Measurements from ENCODE around the gene FBLN2. TPM values are rescaled to one million over a fixed set of nuclear protein-coding genes. Genes with fewer than 3 reads are reported as not detected.
A peak's percentile ranks its signal among the peaks of the same experiment; 100 is the strongest.

FBLN2 gene
- total and polyA plus RNA-seq, 2 of the 13 experiments (the other 11 are each of a cell fraction or from before 2014, with no cell fraction given), result not detected

GRCh38 chr3:13614607-13615006, 65.7 kb downstream of the FBLN2 start:
- no peak for ATAC-seq
- Histone ChIP-seq H3K36me3 (replicated peaks in 1 of 2; ENCODE audit: control insufficient read depth in 1 of 2, insufficient read depth in 2 of 2, low read length in 2 of 2) (no peaks in the 10 kb centered on the region), H3K9me3 (ENCODE audit: low read length) (no peaks in the 10 kb centered on the region), H3K4me2 (ENCODE audit: low read depth, low read length) (no peak overlapping the region), H3K27me3 (ENCODE audit: control insufficient read depth in 1 of 2, insufficient read depth in 2 of 2, low read length in 2 of 2) (peaks cover 6 to 22% of the 10 kb centered on the region in 2 experiments; a peak in 3 of 5 replicates), H3K79me2 (ENCODE audit: insufficient read depth, low read length) (no peaks in the 10 kb centered on the region), H3K9ac (ENCODE audit: insufficient read depth, low read depth, low read length) (no peak overlapping the region), H4K20me1 (ENCODE audit: insufficient read depth, low read length) (no peaks in the 10 kb centered on the region), H3K27ac (ENCODE audit: extremely low read length, insufficient read depth, low read length) (no peak overlapping the region), H2AFZ (ENCODE audit: low read length) (no peak overlapping the region), H3K4me3 (replicated peaks in 1 of 3; ENCODE audit: insufficient read depth in 1 of 3, low read depth in 2 of 3, low read length in 3 of 3) (no peak overlapping the region), H3K4me1 (ENCODE audit: insufficient read depth, low read length) (no peaks in the 10 kb centered on the region)
- no peak for DNase-seq (ENCODE audit: low spot score)
- intact Hi-C loops (cut with micrococcal nuclease; ENCODE audit: unreplicated experiment), result no loop called here
- WGBS (ENCODE audit: low lambda C conversion rate), result 18% methylated on average over 2 of the region's 2 CpGs
- CTCF ChIA-PET (ENCODE audit: low intra/inter-chr PET ratio, low total read pairs), result no interaction called here
- TF ChIP-seq ATM (IDR thresholded peaks at IDR 0.05; ENCODE audit: borderline replicate concordance) (peak; percentile 8; the same call in 1 of the 2 replicates), MXI1 (IDR thresholded peaks at IDR 0.05; ENCODE audit: borderline replicate concordance, low read depth, low read length) (no peak), SKI (IDR thresholded peaks at IDR 0.05; ENCODE audit: partially characterized antibody) (no peak)
- POLR2A ChIA-PET, result no interaction called here
- in situ Hi-C loops (cut with HindIII; ENCODE audit: extremely low pct_ligation_motif_present, low pct_unique_long_range_greater_than_20kb), result no loop called here
- no peak for FAIRE-seq
- no TSS peak for BruUV-seq (replicated peaks)

DNA sequence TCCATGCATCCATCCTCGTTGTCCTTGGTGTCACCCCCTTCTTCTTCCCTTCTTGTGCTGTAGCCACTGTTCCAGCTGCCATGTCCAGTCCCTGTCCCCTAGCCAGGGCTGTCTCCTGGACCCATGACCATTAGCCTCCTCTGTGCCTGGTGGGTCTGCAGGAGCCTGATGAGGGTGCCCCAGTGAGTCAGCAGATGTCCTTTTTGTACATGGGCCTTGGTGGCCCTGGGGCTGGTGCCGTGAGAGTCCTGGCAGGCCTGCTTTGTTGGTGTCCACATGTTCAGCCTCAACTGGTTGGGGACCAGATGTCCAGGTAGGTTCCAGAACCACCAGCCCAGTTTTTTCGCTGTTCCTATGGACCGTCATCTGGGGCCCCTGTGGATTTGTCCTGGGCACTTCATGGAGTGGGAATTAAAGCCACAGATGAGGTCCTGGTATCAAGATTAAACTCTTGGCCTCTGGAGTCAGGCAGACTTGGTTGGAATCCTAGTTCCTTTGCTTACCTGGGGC, 66.1 kb downstream of the FBLN2 start:
- intact Hi-C loops (cut with micrococcal nuclease; ENCODE audit: unreplicated experiment), result no loop called here
- TF ChIP-seq, protein P1, sequence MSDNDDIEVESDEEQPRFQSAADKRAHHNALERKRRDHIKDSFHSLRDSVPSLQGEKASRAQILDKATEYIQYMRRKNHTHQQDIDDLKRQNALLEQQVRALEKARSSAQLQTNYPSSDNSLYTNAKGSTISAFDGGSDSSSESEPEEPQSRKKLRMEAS (IDR thresholded peaks at IDR 0.05), result no peak
- no TSS peak for BruUV-seq (replicated peaks)
- Histone ChIP-seq H4K20me1 (ENCODE audit: insufficient read depth, low read length) (no peaks in the 10 kb centered on the region), H3K9me3 (ENCODE audit: low read length) (no peaks in the 10 kb centered on the region), H3K9ac (ENCODE audit: insufficient read depth, low read depth, low read length) (no peak overlapping the region), H3K36me3 (replicated peaks in 1 of 2; ENCODE audit: control insufficient read depth in 1 of 2, insufficient read depth in 2 of 2, low read length in 2 of 2) (no peaks in the 10 kb centered on the region), H3K27ac (ENCODE audit: extremely low read length, insufficient read depth, low read length) (no peak overlapping the region), H3K4me2 (ENCODE audit: low read depth, low read length) (no peak overlapping the region), H3K4me1 (ENCODE audit: insufficient read depth, low read length) (no peaks in the 10 kb centered on the region), H2AFZ (ENCODE audit: low read length) (no peak overlapping the region), H3K27me3 (ENCODE audit: control insufficient read depth in 1 of 2, insufficient read depth in 2 of 2, low read length in 2 of 2) (peaks cover 4 to 23% of the 10 kb centered on the region in 2 experiments; a peak in 4 of 5 replicates), H3K4me3 (replicated peaks in 1 of 3; ENCODE audit: insufficient read depth in 1 of 3, low read depth in 2 of 3, low read length in 3 of 3) (no peak overlapping the region), H3K79me2 (ENCODE audit: insufficient read depth, low read length) (no peaks in the 10 kb centered on the region)
- DNase-seq (ENCODE audit: low spot score) (no peak), FAIRE-seq (no peak), ATAC-seq (no peak)
- ChIA-PET POLR2A (no interaction called here), CTCF (ENCODE audit: low intra/inter-chr PET ratio, low total read pairs) (no interaction called here)
- in situ Hi-C loops (cut with HindIII; ENCODE audit: extremely low pct_ligation_motif_present, low pct_unique_long_range_greater_than_20kb), result no loop called here
- 4% methylated on average over 4 of the region's 4 CpGs for WGBS (ENCODE audit: low lambda C conversion rate)

Data from HepG2 (cell line).